NCI-H146 treated with DMSO at 0.1 percent for 48 hours (cell line): ENCODE results near the gene ELFN2.

Source experiments
- DNase-seq: peaks from one replicate; lab custom pipeline; 2025; ENCODE audit not compliant: unreplicated experiment; lab: John Stamatoyannopoulos, UW

ELFN2 gene

DNA sequence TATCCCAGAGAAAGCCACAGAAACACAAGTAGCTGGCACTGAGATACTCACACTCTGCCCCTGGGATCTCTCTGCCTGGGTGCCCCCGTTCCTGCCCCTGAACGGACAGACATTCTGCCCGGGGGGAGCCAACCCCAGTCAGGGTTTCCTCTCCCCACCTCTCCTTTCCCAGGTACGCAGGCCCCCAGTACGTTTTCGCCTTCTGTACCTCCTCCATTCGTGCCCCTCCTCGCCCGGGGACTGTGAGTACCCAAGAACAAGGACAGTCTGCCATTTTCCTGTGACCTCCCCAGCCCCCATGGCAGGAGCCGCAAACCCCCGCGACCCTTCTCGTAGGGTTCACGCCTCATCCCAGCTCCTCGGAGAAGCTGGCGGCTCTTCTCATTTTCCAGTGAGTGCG lies 29.1 kb upstream of the ELFN2 start:
- DNase-seq: no peak

DNA sequence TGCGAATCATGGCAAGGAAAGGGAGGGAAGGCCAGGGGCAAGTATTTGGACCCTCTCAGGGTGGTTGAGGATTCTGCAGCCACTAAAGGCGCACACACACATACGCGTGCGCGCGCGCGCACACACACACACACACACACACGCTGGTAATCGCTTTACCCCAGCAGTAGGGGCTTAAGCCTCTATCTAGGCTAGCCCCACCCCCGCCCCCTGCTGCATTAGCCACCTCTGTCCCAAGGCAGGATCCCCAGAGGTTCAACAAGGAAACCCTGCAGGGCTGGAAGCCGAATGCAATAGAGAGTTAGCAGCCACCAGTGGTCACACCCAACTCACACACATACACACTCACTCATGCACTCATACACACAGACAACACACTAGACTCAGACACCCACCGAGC lies 28.6 kb upstream of the ELFN2 start:
- DNase-seq: no peak

DNA sequence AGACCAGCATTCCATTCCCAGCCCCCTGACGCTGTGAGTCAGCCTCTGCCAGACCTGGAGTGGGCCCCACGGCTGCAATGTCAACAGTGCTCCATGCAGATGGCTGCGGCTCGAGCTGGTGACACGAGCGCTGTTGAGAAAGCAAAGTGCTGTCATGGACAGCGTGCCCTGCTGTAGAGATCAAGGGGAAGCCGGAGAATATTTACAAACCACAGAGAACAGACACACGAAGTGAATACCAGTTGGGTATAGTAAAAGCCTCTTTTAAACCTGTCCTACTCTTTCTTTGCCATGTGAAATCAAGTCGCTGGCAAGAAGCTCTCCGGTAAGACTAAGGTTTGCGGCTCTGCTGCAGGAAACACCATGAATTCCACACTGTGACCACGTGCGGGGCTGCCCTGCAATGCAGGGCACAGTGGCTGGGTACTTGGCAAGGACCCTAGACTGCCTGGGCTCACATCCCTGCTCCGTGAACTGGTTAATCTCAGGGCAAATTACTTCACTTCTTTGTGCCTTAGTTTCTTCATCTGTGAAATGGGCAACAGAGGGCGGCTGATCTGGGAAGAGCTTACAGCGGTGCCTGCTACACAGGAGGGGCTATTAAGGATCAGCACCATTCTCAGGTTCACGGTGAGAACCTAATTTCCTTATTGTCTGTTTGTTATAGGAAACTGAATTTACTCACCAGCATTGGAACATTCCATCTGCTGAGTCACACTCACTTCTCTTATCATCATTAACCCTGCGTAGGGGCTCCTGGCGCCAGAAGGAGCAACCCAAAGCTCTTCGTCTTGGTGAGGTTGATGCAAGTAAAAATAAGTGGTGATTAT lies 27.8 kb upstream of the ELFN2 start:
- DNase-seq: no peak

DNA sequence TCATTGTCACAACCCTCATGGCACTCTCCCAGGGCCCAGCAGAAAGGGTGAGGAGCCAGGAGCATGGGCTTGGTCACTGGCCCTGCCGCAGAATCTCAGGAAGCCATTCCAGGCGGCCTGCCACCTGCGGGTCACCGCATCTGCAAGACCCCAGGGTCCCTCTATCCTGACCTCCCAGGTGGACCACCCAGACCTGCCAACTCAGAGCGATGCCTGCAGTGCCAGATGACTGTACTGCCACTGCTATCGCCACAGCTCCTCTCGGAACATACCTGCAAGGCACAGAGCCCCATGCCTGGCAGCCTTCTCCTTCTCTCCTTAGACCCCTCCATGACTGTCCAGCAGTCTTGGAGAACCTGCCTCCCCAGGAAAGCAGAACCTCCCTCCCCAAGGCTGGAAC lies 26.4 kb upstream of the ELFN2 start:
- no peak for DNase-seq

DNA sequence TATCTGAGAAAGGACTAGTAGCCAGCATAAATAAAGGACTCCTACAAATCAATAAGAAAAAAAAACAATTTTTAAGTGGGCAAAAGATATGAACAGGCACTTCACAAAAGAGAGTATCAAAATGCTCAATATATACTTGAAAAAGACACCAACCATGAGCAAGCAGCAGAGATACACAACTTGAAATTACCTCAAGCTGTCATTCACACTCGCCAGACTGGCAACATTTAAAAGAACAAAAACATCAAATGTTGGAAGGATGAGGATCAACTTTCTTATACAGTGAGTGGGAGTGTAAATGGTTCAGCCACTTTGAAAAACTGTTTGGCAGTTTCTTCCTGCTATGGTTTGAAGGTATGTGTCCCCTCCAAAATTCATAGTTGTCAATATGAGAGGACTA lies 23.9 kb upstream of the ELFN2 start:
- DNase-seq: no peak

DNA sequence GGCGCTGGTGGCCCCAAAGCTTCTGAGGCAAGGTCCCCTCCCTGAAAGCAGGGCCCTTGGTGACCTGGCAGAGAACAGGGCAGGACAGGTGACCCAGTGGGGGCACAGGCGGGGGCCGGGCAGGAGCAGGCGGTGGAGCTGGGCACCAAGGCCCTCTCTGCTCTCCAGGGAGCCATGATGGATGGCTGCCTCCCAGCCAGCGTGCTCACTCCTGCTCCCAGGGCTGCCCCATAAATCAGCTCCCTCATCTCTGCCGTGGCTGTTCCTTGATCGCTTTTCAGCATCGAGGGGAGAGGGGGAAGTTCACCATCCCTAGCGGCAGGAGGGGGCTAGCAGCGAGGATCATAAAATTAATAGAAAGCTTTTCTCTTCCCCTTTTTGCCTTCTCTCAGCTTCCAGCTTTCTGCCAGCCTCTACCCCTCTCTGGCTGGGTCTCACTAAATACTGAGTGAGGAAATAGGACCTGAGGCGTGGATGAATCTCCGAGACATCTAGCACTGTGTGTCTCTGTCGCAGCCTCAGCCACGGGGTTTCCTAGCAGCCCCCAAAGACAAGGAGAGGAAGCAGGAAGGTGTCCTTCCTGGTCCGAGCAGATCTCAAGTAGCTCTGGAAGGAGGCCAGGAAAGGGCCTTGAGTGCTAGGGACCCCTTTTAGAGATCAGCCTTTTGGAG lies 22.2 kb upstream of the ELFN2 start:
- DNase-seq: no peak

DNA sequence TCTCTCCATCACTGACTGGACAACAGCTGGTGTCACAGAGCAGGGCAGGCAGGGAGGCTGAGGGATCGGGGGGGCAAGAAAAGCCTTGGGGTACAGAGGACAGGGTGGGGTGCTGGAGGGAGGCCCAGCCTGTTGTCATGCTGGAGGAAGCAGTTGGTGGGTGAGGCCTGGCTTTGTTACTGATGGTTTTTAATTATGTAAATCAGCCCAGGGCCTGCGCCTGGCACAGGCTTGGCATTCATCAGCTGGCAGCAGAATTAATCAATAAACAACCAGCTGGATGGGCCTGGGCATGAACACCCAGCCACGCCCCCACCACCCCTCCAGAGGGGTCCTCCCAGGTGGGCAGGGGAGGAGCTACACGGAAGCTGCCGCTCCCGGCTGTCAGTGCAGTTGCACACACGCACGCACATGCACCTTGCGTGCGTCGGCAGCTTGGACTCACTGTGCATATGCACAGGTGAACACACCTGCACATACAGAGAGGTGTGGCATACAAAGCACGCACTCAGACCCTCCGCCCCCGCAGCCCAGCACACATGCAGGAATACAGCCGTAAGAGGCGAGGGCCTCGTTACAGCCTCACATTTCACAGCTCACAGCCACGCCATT lies 21.3 kb upstream of the ELFN2 start:
- peak; percentile 0 for DNase-seq

DNA sequence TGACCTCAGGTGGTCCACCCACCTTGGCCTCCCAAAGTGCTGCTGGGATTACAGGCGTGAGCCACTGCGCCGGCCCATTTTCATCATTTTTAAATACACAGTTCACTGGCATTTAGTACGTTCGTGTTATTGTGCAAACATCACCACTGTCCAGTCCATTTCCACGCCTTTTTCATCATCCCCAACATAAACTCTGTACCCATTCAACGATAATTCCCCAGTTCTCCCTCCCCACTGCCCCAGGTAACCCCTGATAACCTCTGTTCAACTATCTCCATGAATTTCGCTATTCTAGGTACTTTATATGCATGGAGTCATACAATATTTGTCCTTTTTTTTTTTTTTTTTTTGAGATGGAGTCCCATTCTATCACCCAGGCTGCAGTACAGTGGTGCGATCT lies 18.2 kb upstream of the ELFN2 start:
- DNase-seq: no peak

DNA sequence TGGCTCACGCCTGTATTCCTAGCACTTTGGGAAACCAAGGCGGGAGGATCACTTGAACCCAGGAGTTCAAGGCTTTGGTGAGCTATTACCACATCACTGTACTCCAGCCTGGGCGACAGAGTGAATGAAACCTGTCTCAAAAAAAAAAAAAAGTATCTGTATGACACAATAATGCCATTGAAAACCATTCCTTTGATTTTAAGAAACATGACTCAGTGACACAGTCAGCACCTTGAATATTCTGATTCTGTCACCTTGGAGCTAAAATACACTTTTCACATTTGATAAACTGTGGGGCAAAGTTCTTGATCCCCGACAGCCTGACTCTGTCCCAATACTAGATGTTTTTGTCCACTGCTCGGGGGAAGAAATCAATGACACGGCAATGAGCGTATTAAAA lies 16.7 kb upstream of the ELFN2 start:
- DNase-seq: no peak

DNA sequence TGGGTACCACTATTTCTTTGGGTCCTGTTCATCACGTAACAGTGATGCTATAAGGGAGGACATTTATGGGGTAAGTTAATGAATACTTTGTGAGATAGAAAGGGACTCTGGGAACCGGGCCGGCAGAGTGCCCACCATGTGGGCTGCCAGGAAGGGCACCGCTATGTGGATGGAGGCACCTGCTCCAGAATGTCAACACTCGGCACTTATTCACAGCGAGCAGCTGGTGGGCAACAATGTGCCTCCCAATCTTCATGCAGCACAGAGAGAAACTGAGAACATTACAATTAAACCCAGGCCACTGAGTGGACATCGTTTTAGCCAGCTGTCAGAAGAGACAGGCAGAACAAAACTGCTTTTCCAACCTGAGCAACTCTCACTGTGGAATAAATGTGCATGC lies 15.8 kb upstream of the ELFN2 start:
- DNase-seq: no peak

DNA sequence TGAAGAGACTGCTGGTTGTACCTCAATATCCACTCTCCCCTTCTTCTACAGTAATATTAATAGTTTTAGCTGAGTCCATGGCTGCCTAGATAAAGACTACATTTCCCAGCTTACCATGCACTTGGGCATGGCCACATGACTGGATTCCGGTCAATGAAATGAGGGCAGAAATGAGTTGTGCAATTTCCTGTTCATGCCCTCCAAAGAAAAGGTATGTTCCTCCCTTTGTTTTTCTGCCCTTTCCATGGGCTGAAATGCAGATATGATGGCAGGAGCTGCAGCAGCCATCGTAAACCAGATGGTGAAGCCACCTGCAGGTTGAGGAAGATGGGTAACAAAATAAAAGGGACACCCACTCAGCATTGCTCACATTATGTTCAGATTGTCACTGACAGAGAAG lies 15.3 kb upstream of the ELFN2 start:
- DNase-seq: no peak

DNA sequence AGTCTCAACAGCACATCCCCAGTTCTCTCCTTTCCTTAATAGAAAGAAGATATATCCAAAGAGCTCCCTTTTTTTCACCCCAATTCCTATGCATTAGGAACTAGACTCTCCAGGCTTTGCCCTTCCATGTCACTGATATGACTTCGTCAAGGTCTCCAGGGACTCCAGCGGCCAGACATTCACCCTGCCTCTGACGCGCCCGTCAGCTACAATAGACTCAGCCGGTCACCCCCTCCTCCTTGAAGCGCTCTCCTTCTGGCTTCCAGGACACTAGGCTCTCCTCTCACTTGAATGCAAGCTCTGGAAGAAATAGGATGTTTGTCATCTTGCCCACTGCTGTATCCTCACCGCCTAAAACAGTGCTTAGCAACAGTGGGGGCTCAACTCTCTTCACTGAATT lies 14.9 kb upstream of the ELFN2 start:
- DNase-seq: no peak

DNA sequence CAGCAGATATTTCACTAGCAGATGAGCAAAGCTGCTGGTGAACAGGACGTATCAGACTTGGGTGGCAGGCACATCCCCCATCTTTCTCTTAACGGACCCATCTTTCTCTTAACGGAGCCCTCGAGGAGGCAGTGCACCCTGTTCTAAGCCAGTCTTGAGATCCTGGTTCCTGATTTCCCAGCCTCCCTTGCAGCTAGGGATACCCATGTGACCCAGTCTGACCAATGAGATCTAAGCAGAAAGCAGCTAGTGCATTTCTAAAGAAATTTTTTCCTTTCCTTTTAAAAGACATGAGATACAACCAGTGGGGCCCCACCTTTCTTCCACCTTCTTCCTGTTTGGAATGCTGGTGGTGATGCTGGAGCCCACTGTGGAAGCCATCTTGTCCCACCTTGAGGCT lies 13.6 kb upstream of the ELFN2 start:
- DNase-seq: no peak

DNA sequence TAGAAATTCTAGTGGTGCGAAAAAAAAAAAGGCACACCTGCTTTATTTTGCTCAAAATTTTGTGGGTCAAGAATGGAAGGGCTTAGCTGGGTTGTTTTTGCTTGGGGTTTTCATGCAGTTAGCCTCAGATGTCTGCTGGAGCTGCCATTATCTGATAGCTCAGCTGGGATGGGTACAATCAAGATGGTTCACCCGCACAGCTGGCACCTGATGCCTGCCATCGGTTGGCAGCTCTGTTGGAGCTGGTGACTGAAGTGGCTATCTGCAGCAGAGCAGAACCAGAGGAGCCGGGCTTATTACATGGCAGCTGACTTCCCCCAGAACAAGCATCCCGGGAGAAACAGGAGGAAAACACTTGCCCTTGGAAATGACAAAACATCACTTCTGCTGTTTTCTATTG lies 12.1 kb upstream of the ELFN2 start:
- no peak for DNase-seq

DNA sequence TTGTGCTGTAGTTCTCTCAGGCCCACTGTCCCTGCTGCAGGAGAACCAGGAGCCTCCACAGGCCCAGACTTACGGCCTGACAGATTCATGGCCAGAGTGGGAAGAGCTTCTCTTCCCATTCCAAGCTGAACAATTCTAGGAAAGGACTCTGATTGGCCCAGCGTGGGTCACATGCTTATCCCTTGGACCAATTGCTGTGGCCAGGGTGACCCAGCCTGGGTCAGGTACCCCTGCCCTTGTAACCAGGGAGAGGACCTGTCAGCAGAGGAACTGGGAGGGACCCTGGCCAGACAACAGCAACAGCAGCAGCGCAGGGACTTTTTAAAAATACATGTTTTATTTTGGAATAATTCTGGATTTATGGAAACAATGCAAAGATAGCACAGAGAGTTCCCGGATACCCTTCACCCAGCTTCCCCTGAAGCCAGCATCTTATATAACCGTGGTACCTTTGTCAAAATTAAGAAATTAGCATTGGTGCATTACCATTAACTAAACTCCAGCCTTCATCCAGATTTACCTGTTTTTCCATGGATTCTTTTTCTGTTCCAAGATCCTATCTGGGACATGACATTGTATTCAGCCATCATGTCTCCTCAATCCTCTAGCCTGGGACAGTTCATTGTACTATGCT lies 8.8 kb upstream of the ELFN2 start:
- no peak for DNase-seq

DNA sequence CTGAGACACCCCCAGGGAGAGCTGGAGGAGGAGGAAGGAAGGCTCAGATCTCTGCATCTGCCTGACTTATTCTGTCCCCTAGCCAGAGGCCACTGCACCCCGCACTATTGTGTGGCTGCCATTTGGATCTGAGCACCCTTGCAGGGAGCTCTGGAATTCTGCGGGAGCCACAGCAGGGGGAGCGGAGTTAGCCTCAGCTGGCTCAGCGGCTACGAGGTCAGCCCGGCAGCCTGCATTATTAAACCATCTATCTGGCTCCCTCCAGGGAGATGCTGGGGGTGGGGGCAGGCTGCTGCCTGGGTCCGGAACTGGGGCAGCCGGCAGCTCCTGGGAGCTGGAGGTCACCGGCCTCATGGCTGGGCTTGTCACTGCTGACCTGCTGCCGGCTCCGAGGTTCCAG lies 6.5 kb upstream of the ELFN2 start:
- DNase-seq: no peak

DNA sequence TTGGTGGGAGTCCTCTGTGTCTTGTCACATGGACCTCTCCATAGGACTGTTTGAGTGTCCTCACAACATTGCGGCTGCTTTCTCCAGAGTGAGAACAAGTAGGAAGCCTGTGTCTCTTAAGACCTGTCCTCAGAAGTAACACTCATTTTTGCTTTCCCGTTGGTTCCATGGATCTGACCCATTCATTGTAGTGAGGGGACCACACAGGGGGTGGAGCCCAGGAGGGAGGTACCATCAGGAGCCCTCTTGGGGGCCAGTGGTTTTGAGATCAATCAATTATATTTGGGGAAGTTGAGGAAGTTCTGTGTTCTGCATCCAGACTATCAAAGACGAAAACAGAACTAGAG lies 5.4 kb upstream of the ELFN2 start:
- DNase-seq: no peak

DNA sequence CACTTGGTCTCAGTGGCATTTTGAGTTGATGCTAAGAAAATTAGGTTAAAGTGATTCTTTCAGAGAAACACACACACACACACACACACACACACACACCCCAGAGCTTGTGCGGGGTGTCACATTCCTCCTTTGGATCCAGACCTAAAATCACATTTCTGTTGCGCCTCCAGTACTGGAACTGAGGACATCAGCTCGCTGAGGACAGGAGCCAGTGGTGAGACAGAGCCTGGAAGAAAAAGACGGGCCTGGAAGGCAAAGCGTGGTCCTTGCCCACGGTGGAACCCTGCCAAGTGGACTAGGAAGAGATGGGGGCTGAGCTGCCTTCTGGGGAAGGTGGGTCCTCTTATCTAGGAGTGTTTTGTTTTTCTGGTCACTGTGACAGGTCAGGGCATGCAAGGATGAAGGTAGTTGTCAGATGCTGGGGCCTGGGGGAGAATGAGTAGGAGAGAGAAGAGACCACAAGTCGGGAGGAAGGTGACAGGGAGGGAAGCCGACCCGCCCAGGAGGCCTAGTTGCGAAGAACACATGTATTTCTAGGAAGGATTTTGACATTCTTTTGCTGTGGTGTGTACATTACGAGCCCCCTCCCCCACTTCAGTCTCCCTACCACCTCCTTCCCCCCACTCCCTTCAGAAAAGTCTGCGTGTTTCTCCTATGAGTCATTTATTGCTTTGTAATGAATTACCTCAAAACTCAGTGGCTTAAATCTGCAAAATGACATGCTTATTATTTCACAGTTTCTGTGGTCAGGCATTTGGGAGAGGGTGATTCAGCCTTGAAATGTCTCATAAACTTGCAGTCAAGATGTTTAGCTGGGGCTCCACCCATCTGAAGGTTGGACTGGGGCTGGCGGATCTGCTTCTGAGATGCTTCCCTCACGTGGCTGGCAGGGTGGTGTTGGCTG lies 4.8 kb upstream of the ELFN2 start:
- DNase-seq: no peak

DNA sequence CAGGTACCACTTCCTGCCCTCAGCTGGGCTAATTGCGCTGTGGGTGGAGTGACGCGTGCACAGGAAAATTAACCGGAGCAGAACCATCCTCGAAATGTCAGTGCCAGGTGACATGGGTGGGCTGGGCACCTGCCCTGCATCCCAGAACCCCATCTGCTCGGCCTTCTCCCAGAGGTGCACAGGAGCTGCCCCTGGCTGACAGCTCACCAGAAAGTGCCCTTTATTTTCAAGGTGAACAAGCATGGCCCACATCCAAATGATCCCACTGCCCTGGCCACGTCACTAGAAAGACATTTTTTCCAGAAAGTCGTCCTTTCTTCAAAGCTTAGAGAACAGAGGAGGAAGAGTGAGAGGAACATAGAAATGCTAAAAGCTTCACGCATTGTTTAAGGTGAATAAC lies 4.1 kb upstream of the ELFN2 start:
- no peak for DNase-seq

DNA sequence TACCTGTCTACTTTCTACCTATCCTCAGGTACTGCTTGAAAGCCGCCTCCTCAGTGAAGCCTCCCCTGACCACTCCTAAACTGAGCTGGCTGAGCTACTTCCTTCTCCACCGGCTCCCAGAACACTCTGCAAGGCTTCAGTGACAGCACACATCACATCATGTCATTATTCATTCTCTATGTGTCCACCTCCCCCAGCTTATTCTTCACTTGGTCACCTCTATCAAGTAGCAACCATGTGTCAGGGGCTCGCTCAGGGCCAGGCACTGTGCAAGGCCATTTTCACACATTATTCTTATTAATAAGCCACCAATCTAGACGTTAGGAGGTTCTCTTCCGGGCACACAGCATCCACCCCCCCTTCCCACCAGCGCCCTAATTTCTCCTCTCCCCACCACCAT lies 3.7 kb upstream of the ELFN2 start:
- DNase-seq: no peak
